Activated CD4-positive, CD25-positive, alpha-beta regulatory T cell (primary cell): ENCODE data around the gene PPFIA4.

Experiments
- DNase-seq, 4 experiments: peaks; one replicate each; lab custom pipeline; 2025; lab: John Stamatoyannopoulos, UW

Gene PPFIA4

GRCh38 chr1:203099805-203100515 lies 73.7 kb downstream of the PPFIA4 start:
- DNase-seq: no peak

DNA sequence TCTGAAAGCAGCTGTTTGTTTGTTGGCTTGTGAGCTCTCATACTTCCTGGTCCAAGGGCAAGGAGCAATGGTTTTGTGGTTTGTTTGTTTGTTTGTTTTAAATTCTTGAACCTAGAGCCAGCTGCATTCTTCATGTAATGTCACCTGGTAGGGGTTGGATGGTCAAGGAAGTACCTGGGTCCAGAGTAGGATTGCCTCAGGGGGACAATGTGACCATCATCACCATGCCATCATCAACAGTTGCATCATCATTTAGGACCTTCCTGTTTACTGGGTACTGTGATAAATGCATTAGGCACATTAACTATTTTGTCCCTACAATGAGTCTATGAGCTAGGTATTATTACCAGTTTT lies 74.2 kb downstream of the PPFIA4 start:
- no peak for DNase-seq

DNA sequence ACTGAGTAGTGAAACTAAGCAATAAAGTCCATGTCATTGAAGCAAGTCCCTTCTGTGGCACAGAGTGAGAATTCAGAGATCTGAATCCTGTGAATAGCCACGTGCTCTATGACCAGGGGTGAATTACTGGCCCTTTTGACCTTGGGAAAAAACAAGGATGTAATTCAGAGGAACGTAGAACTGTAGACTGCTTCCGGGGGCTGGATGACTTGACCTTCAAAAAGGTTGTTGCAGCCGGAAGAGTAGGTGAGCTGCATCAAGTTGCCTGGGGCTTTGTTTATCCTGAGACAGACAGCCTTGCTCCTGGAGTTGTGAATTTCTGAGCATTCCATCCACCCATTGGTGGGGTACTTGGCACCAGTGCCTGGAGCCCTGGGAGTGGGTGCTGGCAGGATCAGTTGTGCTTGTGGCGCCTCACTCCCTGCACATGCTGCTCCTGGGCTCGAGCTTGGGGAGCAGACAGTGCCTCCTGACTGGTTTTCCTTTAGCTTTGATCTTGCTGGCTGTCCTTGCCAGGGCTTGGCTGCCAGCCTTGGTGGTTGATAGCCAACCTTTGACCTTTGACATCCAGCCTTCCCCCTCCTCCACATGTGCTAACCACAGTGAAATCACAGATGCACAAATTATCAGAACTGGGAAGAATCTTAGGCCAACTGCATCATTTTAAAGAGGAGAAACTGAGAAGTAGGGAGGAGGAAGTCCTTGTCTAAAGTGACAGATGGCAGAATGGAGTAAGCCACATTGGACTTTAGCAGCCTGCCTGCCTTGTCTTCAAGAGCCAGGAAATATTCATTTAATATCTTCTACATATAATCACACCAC lies 75.7 kb downstream of the PPFIA4 start:
- DNase-seq: no peak

- no peak for DNase-seq
Measured at GRCh38 chr1:203103216-203103615, 76.9 kb downstream of the PPFIA4 start.

DNA sequence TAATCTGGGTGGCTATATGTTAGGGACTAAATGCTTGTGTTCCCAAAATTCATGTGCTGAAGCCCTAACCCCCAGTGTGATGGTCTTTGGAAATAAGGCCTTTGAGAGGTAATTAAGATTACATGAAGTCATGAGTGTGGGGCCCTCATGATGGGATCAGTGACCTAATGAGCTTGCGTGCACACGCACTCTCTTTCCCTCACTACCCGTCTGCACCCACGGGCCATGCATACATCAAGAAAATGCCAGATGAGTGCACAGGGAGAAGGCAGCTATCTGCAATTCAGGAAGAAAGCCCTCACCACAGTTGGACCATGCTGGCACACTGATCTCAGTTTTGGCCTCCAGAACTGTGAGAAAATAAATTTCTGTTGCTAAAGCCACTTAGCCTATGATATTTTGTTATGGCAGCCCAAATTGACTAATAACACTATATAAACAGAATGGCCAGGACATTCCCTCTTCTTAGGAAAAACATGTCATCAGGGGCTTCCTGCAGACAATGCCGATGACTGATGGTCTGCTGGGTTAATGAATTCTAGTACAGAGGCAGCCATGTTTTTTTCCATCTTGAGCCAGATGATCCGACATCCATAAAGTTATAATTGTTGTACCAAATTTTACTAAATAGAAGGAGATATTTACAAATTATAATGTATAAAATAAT lies 77.7 kb downstream of the PPFIA4 start:
- DNase-seq: no peak

DNA sequence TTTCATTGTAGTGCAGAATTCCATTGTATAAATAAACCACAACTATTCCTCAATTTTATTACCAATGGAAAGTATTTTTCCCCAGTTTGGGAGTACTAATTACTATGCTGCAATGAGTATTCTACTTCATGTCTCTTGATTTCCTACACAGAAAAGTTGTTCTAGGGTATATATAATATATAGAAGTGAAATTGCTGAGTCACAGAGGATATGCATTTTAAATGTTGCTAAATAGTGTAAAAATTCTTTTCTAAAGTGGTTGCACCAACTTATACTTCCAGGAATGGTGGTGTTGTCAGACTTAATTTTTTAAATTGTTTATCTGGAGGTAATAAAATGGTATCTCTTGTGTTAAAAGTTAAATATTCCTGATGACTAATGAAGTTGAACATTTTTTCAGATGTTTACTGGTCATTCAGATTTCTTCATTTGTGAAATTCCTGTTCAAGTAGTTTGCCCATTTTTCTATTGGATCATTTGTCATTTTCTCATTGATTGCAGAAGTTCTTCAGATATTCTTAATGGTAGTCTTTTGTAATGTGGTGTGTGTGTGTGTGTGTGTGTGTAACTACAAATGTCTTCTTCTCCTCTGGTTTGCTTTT lies 78.6 kb downstream of the PPFIA4 start:
- no peak for DNase-seq

GRCh38 chr1:203112475-203112874 lies 86.2 kb downstream of the PPFIA4 start:
- no peak for DNase-seq

- DNase-seq: no peak
Measured at GRCh38 chr1:203113308-203113707, 87.0 kb downstream of the PPFIA4 start.

GRCh38 chr1:203114202-203114601 lies 87.9 kb downstream of the PPFIA4 start:
- no peak for DNase-seq

DNA sequence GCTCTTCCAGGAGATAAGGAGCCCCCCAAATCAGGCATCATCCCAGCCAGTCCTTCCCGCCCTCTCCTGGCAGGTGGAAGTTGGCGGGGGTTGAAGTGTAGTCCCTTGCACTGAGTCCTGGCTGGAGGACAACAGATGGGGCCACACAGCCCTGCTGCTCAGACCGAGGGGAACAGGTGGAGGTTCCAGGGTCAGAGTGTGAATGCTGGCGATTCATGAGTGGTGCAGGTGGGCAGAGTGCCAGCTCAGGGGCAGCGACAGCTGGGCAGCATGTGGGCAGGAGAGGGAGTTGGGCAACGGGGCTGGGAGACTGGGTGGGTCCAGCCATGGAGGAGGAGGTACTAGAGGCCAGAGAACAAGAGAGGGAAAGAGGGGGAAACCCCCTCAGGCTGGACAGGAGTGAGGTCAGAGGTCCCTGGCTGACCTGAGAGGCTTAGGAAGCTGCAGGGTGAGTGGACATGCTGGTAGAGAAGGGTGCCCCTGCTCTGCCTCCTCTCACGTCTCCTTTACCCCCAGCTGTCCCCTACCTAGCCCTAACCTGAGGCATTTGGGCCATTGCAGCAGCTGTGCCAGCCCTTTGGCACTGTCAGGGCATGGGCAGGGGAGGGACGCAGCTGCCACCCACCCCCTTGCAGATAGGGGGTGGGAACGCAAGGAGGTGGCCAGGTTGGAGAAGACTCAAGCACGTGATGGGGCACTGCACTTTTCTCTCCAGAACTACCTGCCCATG lies 90.0 kb downstream of the PPFIA4 start:
- DNase-seq: no peak

- DNase-seq: no peak
Measured at GRCh38 chr1:203117611-203118575, 91.6 kb downstream of the PPFIA4 start.

GRCh38 chr1:203120325-203121153 lies 94.2 kb downstream of the PPFIA4 start:
- DNase-seq: no peak

GRCh38 chr1:203121186-203122015 lies 95.1 kb downstream of the PPFIA4 start:
- DNase-seq: no peak

DNA sequence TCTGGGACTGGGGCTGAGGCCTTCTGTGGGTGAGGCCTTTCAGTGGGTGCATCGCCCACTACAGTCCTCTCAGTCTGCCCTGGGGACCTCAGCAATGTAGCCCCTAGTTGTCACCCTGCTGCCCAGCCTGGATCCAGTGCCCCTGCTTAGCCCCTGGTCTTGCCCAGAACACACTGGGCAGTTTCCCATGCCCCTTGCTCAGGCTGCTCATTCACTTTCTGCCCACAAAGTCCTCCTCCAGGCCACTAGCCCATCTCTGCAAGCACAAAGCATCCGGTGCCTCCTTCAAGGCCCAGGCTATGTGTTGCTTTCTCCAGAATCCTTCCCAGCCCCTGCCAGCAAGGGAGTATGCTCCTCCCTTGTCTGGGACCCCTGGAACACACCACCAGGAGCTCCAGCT lies 95.9 kb downstream of the PPFIA4 start:
- DNase-seq: no peak

- DNase-seq: no peak
Measured at GRCh38 chr1:203124011-203124410, 97.7 kb downstream of the PPFIA4 start.

DNA sequence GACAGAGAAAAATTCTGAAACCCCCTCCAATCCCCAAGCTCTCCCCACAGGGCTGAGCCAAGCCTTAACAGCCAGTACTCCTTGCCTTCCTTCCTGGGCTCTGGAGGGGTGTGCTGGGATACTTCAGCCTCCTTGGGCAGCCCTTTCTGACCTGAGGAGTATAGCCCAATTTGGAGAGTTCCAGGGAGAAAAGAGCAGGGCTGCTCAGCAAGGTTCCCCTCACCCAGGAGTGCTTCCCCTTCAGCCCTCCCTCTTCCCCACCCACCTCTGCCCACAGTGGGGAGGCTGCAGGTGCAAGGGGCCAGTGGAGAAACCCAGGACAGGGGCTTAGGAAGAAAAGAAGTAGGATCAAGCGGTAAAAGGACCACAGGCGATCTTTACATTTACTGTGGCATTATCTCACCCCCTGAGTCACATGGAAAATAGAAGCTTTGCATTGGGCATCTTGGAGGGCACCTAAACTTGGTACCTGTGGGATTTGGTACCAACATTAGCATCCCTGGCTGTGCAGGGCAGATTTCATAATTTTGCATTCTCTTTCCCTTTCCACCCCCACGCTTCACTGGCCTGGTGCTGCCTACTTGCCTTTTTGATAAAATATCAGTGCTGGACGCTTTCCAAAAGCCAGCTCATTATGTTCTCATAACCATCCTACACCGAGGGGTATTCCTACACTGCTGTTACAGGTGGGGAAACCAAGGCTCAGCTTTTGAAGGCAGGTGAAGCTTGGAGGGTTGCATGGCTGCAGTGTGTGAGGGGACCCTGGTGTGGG lies 98.4 kb downstream of the PPFIA4 start:
- no peak for DNase-seq

- no peak for DNase-seq
Measured at GRCh38 chr1:203126151-203126865, 100.0 kb downstream of the PPFIA4 start.
